ENCODE data around the gene CSNK2A1.
"Not testable (repeated sequence)": the region's sequence is repeated elsewhere in the genome, so short reads cannot be mapped to it uniquely, and the experiment has no call there.

Gene CSNK2A1

GRCh38 chr20:460180-460579, 83.4 kb downstream of the CSNK2A1 start:
- H4K20me1 ChIP-seq (ENCODE audit: insufficient read depth, low read length) = peaks cover 37% of the 10 kb centered on the region

GRCh38 chr20:458776-459175, 84.8 kb downstream of the CSNK2A1 start:
- Histone ChIP-seq H3K4me3 (ENCODE audit: low read length) (no peak overlapping the region), H3K9ac (ENCODE audit: low read length) (no peak overlapping the region), H2AFZ (ENCODE audit: low read depth, low read length) (no peak overlapping the region), H3K9me3 (ENCODE audit: insufficient read depth, low read length) (no peaks in the 10 kb centered on the region), H3K4me2 (ENCODE audit: low read length) (no peak overlapping the region), H4K20me1 (ENCODE audit: insufficient read depth, low read length) (peaks cover 43% of the 10 kb centered on the region), H3K4me1 (ENCODE audit: low read length) (peaks cover 17% of the 10 kb centered on the region), H3K27me3 (ENCODE audit: low read depth, low read length) (no peaks in the 10 kb centered on the region), H3K27ac (ENCODE audit: low read length) (no peak overlapping the region), H3K79me2 (ENCODE audit: low read length) (peaks cover 77% of the 10 kb centered on the region), H3K36me3 (replicated peaks; ENCODE audit: low read depth, low read length) (peaks cover 3% of the 10 kb centered on the region)
- TF ChIP-seq EZH2phosphoT487 (IDR thresholded peaks at IDR 0.05; ENCODE audit: low read depth) (no peak), CTCF (IDR thresholded peaks at IDR 0.05; ENCODE audit: low read depth, low read length) (no peak)

More at GRCh38 chr20:460180-460579, 83.4 kb downstream of the CSNK2A1 start:
- TF ChIP-seq EZH2phosphoT487 (IDR thresholded peaks at IDR 0.05; ENCODE audit: low read depth) = no peak
- TF ChIP-seq CTCF (IDR thresholded peaks at IDR 0.05; ENCODE audit: low read depth, low read length) = no peak
- H3K27ac ChIP-seq (ENCODE audit: low read length) = no peak overlapping the region
- peaks cover 3% of the 10 kb centered on the region for H3K36me3 ChIP-seq (replicated peaks; ENCODE audit: low read depth, low read length)
- no peak overlapping the region for H3K4me2 ChIP-seq (ENCODE audit: low read length)
- no peak overlapping the region for H2AFZ ChIP-seq (ENCODE audit: low read depth, low read length)
- no peak overlapping the region for H3K4me3 ChIP-seq (ENCODE audit: low read length)
- H3K9ac ChIP-seq (ENCODE audit: low read length) = no peak overlapping the region
- H3K9me3 ChIP-seq (ENCODE audit: insufficient read depth, low read length) = no peaks in the 10 kb centered on the region
- peaks cover 17% of the 10 kb centered on the region for H3K4me1 ChIP-seq (ENCODE audit: low read length)
- H3K27me3 ChIP-seq (ENCODE audit: low read depth, low read length) = no peaks in the 10 kb centered on the region
- peaks cover 64% of the 10 kb centered on the region for H3K79me2 ChIP-seq (ENCODE audit: low read length)

DNA sequence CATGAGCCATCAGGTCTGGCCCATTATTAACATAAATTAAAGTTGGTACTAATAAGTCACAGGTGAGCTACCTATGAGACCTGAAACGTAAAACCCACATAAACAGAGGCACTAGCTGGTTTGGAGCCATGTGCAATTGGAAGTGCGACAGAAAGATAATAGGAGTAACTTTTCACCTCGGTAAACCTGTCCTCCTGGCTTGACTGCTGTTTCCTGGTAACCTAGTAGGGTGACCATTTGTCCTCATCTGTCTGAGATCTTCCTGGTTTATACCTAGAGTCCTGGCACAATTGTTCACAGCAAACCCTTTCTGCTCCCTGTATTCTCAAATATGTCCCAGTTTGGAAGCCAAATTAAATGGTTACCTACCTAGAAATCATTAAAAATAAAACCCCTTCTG, 88.6 kb downstream of the CSNK2A1 start:
- TF ChIP-seq CTCF (IDR thresholded peaks at IDR 0.05; ENCODE audit: low read depth, low read length) = no peak
- TF ChIP-seq EZH2phosphoT487 (IDR thresholded peaks at IDR 0.05; ENCODE audit: low read depth) = no peak
- H3K9ac ChIP-seq (ENCODE audit: low read length) = no peak overlapping the region
- no peak overlapping the region for H3K4me2 ChIP-seq (ENCODE audit: low read length)
- H3K4me3 ChIP-seq (ENCODE audit: low read length) = no peak overlapping the region
- no peaks in the 10 kb centered on the region for H3K36me3 ChIP-seq (replicated peaks; ENCODE audit: low read depth, low read length)
- peaks cover 45% of the 10 kb centered on the region for H4K20me1 ChIP-seq (ENCODE audit: insufficient read depth, low read length)
- peaks cover 84% of the 10 kb centered on the region for H3K79me2 ChIP-seq (ENCODE audit: low read length)
- no peaks in the 10 kb centered on the region for H3K4me1 ChIP-seq (ENCODE audit: low read length)
- no peak overlapping the region for H2AFZ ChIP-seq (ENCODE audit: low read depth, low read length)
- no peaks in the 10 kb centered on the region for H3K27me3 ChIP-seq (ENCODE audit: low read depth, low read length)
- H3K9me3 ChIP-seq (ENCODE audit: insufficient read depth, low read length) = no peaks in the 10 kb centered on the region
- no peak overlapping the region for H3K27ac ChIP-seq (ENCODE audit: low read length)

DNA sequence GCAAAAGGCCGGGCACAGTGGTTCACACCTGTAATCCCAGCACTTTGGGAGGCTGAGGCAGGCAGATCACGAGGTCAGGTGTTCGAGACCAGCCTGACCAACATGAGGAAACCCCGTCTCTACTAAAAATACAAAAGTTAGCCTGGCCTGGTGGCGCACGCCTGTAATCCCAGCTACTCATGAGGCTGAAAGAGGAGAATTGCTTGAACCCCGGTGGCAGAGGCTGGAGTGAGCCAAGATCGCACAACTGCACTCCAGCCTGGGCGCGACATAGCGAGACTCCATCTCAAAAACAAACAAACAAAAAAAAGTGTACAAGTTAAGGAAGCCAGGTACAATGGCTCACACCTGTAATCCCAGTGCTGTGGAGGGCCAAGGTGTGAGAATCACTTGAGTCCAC, 91.6 kb downstream of the CSNK2A1 start:
- H3K36me3 ChIP-seq (replicated peaks; ENCODE audit: low read depth, low read length); H3K27me3 ChIP-seq (ENCODE audit: low read depth, low read length); H2AFZ ChIP-seq (ENCODE audit: low read depth, low read length); H3K27ac ChIP-seq (ENCODE audit: low read length); H3K4me3 ChIP-seq (ENCODE audit: low read length); H3K4me2 ChIP-seq (ENCODE audit: low read length); H3K9me3 ChIP-seq (ENCODE audit: insufficient read depth, low read length); H3K4me1 ChIP-seq (ENCODE audit: low read length); H3K9ac ChIP-seq (ENCODE audit: low read length): not testable (repeated sequence)
- H4K20me1 ChIP-seq (ENCODE audit: insufficient read depth, low read length) = peaks cover 36% of the 10 kb centered on the region
- H3K79me2 ChIP-seq (ENCODE audit: low read length) = peaks cover 76% of the 10 kb centered on the region
